ENCODE results near the gene ETV6.

The ETV6 gene

DNA sequence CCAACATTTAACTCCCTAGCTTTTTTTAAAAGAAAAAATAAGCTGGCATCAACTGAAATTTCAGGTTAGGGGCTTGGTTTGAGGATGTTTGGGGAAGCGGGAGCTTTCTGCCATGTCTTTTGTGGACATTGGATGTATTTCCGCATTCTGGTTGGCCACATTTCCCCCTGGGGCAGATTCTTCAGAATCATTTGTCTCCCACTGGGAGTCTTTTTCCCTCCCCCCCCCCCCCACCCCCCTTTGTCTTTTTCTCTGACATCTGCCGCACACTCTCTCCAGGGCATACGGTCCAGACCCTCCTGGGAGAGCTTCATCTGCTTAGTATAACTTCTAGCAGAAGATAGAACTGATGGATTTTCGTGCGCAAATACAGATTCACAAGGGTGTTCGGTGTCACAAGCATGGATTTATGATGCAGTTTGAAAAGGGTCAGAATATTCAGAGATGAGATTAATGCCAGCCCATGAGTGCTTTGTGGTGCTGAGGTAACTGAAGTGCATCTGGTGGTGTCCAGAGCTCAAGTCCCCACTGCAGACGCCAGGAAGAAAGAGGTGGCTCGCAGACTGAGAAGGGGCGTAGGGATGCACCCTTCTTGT, 40.2 kb downstream of the ETV6 start:
- Mint-ChIP-seq H3K4me3 (no peak overlapping the region), H3K4me1 (peaks cover 59% of the 10 kb centered on the region), H3K27me3 (no peaks in the 10 kb centered on the region), H3K9me3 (no peaks in the 10 kb centered on the region), H3K27ac (no peak overlapping the region), H3K36me3 (peaks cover 6% of the 10 kb centered on the region)

DNA sequence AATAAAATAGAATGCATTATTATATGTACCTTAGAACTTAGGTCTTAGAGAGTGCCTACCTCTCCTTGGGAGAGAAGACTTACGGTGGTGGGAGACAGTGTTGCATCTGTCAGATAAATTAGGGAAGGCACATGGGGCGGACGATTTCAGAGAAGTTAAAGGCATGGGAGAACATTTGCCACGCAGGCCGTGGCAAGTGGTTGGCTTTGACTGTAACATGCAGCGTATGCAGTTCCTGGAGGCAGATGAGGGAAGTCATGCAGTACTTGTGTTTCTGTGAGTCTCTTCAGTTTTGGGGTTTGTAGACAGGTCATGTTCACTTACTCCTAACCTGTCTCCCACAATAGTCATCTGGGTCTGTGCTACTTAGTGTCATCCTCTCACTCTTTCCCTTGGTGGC, 43.6 kb downstream of the ETV6 start:
- Mint-ChIP-seq H3K36me3 (peaks cover 11% of the 10 kb centered on the region), H3K4me1 (peaks cover 49% of the 10 kb centered on the region), H3K27ac (no peak overlapping the region), H3K9me3 (no peaks in the 10 kb centered on the region), H3K27me3 (no peaks in the 10 kb centered on the region), H3K4me3 (no peak overlapping the region)

DNA sequence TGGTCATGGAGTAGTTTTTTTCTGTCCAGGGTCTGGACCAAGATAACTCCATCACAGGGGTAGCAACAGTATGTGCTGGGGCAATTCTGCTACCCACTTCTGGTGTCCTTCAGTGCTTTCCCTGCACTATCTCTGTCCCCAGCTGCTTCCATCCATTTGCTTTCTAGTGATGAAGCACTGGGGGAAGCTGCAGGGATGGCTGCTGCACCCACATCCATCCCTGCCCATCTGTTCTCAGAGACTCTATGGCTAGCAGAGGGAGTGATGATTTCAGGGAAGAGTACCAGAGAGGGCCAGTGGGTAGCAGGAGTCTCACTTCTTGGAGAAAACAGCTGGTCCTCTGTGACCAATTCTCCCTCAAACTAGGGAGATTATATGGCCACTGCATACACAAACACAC, 44.1 kb downstream of the ETV6 start:
- H3K4me3 Mint-ChIP-seq: no peak overlapping the region
- no peaks in the 10 kb centered on the region for H3K27me3 Mint-ChIP-seq
- peaks cover 51% of the 10 kb centered on the region for H3K4me1 Mint-ChIP-seq
- no peaks in the 10 kb centered on the region for H3K9me3 Mint-ChIP-seq
- no peak overlapping the region for H3K27ac Mint-ChIP-seq
- H3K36me3 Mint-ChIP-seq: peaks cover 13% of the 10 kb centered on the region

DNA sequence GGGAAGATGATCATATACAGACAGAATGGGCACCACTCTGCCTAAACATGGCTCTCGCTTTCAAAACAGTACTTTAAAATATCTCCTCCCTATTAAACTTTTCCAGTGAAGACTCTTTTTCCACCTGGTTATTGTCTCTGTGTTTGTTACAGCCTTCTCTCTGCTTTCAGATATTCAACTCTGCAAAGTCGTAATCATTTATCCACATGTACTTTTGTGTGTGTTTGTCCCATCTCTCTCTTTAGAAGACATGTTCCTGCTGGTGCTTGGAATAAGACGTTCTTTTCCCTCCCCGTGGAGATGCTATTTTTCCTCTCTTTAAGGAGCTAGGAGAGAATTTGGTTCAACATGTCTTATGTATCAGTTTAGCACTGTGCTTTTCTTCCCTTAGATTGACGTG, 45.1 kb downstream of the ETV6 start:
- no peaks in the 10 kb centered on the region for H3K27me3 Mint-ChIP-seq
- no peak overlapping the region for H3K27ac Mint-ChIP-seq
- H3K4me3 Mint-ChIP-seq: no peak overlapping the region
- H3K4me1 Mint-ChIP-seq: peaks cover 47% of the 10 kb centered on the region
- no peaks in the 10 kb centered on the region for H3K9me3 Mint-ChIP-seq
- H3K36me3 Mint-ChIP-seq: peaks cover 11% of the 10 kb centered on the region

DNA sequence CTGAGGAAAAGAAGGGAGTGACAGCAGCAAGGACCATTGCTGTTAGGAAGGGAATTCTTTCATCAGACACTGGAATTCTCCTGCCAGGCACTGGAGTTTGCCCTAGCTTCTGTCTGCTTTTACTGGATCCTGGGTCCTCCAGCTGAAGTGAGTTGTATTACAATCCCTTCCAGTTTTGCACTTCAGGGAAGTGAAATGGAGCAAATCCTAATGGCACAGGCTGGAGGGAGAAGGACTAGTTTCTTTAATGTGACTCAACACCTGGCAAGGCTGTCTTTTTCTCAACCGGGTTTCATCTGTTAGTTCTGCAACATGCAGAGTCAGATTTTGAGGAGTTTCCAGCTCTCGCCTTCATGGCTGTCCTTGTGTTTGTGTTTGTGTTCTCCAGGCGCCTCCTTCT, 45.8 kb downstream of the ETV6 start:
- Mint-ChIP-seq H3K4me3 (no peak overlapping the region), H3K36me3 (peaks cover 11% of the 10 kb centered on the region), H3K4me1 (peaks cover 48% of the 10 kb centered on the region), H3K9me3 (no peaks in the 10 kb centered on the region), H3K27ac (no peak overlapping the region), H3K27me3 (no peaks in the 10 kb centered on the region)

DNA sequence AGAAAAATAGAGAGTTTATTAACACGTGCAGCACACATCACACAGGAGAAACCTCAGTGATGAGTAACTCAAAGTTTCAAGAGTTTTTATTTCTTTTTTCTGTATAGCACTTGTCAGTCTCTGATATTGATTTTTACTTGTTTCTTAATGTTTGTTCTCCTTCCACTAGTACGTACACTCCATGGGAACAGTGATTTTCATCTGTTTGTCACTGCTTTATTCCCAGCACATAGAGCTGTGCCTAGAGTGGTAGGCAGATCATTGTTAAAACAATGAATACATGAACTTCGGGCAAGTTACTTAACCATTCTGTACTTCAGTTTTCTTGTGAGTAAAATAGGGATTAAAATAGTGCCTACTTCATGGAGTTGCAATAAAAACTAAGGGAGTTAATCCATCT, 46.6 kb downstream of the ETV6 start:
- H3K36me3 Mint-ChIP-seq: peaks cover 11% of the 10 kb centered on the region
- no peak overlapping the region for H3K4me3 Mint-ChIP-seq
- H3K4me1 Mint-ChIP-seq: peaks cover 44% of the 10 kb centered on the region
- H3K27me3 Mint-ChIP-seq: no peaks in the 10 kb centered on the region
- H3K9me3 Mint-ChIP-seq: no peaks in the 10 kb centered on the region
- no peak overlapping the region for H3K27ac Mint-ChIP-seq

DNA sequence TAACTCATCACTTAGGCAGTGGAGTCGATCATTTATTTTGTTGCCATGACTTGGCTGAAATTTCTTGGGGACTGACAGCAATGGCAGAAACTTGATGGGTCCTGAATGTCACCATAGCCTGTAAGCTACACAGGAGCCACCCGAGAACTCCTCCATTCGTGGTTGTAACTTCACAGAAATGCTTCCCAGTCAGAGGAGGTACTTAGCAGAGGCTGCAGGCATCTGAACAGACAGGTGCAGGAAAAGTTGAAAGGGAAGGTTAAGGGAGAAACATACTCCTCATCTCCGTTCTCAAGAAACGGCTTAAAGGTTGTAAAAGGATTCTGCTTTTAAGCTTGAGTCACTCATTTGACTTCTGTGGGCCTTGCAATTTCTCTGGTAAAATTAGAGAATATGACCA, 47.7 kb downstream of the ETV6 start:
- no peak overlapping the region for H3K27ac Mint-ChIP-seq
- no peak overlapping the region for H3K4me3 Mint-ChIP-seq
- no peaks in the 10 kb centered on the region for H3K27me3 Mint-ChIP-seq
- peaks cover 49% of the 10 kb centered on the region for H3K4me1 Mint-ChIP-seq
- H3K9me3 Mint-ChIP-seq: no peaks in the 10 kb centered on the region
- H3K36me3 Mint-ChIP-seq: peaks cover 14% of the 10 kb centered on the region

DNA sequence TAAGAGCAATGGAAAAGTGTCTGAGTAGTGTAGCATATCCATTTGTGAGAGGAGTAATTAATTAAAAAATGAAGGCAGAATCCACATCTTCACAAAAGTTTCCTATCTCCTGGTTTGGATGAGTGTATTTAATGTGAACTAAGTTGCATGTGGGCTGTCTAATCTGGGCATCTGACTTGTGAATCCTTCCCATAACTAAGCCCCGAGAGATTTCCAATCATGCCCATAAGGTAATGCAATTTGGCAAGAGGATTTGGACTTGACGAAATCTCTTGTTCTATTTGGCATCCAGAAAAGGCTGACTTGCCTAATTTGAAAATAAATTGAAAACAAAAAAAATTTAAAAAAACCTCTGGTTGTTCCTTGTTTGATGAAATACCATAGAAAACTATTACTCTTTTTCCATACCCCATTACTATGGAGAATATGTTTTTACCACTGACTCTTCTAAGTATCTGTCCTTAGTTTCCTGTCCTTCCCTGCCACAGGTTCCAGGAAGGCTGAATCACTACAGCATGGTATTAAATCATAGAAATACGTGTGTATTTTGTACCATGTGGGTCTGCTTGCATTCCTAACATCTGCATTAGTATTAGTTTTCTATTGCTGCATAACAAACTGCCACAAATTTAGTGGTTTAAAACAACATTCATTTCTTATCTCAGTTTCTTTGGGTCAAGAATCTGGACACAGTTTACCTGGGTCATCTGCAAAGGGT, 48.4 kb downstream of the ETV6 start:
- no peaks in the 10 kb centered on the region for H3K27me3 Mint-ChIP-seq
- H3K27ac Mint-ChIP-seq: no peak overlapping the region
- H3K4me3 Mint-ChIP-seq: no peak overlapping the region
- peaks cover 56% of the 10 kb centered on the region for H3K4me1 Mint-ChIP-seq
- H3K9me3 Mint-ChIP-seq: no peaks in the 10 kb centered on the region
- H3K36me3 Mint-ChIP-seq: peaks cover 14% of the 10 kb centered on the region

DNA sequence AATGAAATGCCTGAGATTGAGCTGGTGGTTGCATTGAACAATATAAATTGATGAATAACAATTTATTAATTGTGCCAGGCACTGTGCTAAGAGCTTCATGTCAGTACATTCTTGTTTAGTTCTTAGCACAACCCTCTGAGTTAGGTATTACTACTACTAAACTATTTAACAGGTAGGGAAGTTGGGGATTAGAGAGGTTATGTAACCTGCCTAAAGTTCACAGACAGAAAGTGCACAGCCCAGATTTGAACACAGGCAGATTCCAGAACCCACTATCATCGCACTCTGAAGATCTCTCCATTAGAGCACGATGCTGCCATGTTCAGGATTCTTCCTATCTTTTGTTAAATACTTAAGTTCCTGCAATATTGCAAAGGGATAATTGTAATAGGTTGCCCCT, 49.3 kb downstream of the ETV6 start:
- Mint-ChIP-seq H3K9me3 (no peaks in the 10 kb centered on the region), H3K27me3 (no peaks in the 10 kb centered on the region), H3K27ac (no peak overlapping the region), H3K36me3 (peaks cover 14% of the 10 kb centered on the region), H3K4me3 (no peak overlapping the region), H3K4me1 (peaks cover 56% of the 10 kb centered on the region)

DNA sequence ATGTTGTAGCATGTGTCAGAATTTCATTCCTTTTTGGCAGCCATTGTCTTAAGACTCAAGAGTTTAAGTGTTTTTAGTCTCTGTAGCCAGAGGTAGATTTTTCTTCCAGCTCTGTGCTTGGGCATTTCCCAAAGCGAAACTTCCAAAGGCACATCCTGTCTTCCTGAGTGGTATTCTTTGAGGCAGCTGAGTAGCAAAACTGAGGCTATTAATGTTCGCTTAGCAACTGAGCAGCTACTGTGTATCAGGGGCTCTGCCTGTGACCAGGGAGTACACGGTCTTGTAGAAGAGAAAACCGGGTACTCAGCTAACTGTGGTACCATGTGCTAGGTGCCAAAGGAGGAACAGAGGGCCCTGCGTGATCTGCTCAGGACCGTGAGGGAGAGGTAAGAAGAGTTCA, 52.0 kb downstream of the ETV6 start:
- Mint-ChIP-seq H3K4me1 (peaks cover 57% of the 10 kb centered on the region), H3K27ac (no peak overlapping the region), H3K27me3 (no peaks in the 10 kb centered on the region), H3K4me3 (no peak overlapping the region), H3K9me3 (no peaks in the 10 kb centered on the region), H3K36me3 (peaks cover 10% of the 10 kb centered on the region)

DNA sequence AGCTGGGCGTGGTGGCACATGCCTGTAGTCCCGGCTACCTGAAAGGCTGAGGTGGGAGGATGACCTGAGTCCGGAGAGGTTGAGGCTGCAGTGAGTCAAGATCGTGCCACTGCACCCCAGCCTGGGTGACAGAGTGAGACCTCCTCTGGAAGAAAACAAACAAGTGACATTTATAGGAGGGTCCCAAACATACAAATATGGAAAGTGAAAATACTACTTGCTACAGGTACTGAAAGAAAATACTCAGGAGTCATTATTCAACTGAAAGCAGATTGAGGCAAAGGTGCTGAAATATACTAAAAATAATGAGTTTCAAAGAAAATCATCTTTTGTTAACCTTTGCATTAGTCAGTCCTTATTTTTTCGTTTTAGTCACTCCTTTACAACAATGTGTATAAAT, 53.5 kb downstream of the ETV6 start:
- Mint-ChIP-seq H3K4me1 (peaks cover 58% of the 10 kb centered on the region), H3K27ac (peak overlapping the region; percentile 68), H3K27me3 (no peaks in the 10 kb centered on the region), H3K36me3 (peaks cover 10% of the 10 kb centered on the region), H3K4me3 (peak overlapping the region; percentile 17), H3K9me3 (no peaks in the 10 kb centered on the region)

DNA sequence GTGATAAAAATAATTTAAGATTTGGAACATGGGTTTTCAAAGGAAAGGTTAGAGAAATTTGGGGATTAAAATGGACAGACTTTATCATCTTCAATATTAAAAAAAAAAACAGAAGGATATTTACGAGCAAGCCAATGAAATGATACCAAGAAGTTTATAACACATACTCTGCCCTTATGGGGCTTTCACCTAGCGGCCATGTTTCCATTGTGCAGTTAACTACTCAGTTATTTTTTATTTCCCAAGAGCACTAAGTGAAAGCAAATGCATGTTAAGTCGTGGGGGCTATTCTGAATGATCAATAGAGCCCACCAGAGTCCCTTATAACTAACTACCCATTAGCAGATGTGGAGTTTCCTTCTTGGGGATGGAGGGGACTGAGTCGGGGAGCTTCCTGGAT, 53.9 kb downstream of the ETV6 start:
- peak overlapping the region; percentile 68 for H3K27ac Mint-ChIP-seq
- H3K9me3 Mint-ChIP-seq: no peaks in the 10 kb centered on the region
- no peaks in the 10 kb centered on the region for H3K27me3 Mint-ChIP-seq
- H3K36me3 Mint-ChIP-seq: peaks cover 8% of the 10 kb centered on the region
- H3K4me3 Mint-ChIP-seq: peak overlapping the region; percentile 17
- peaks cover 56% of the 10 kb centered on the region for H3K4me1 Mint-ChIP-seq

DNA sequence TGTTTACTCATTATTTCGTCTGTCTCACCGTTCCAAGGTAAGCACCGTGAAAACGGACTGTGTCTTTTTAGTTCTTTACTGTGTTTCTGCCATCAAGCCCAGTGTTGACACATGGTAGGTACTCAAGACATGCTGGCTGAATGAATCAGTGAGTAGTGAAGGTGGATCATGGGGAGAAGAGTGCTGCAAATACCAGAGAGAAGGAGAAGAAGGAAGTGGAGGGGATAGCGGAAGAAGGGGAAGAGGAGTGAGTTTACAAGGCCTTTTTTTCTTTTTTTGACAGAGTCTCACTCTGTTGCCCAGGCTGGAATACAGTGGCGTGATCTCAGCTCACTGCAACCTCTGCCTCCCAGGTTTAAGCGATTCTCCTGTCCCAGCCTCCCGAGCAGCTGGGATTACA, 54.6 kb downstream of the ETV6 start:
- peaks cover 12% of the 10 kb centered on the region for H3K36me3 Mint-ChIP-seq
- no peaks in the 10 kb centered on the region for H3K27me3 Mint-ChIP-seq
- no peak overlapping the region for H3K27ac Mint-ChIP-seq
- H3K4me1 Mint-ChIP-seq: peaks cover 60% of the 10 kb centered on the region
- H3K9me3 Mint-ChIP-seq: no peaks in the 10 kb centered on the region
- H3K4me3 Mint-ChIP-seq: no peak overlapping the region

DNA sequence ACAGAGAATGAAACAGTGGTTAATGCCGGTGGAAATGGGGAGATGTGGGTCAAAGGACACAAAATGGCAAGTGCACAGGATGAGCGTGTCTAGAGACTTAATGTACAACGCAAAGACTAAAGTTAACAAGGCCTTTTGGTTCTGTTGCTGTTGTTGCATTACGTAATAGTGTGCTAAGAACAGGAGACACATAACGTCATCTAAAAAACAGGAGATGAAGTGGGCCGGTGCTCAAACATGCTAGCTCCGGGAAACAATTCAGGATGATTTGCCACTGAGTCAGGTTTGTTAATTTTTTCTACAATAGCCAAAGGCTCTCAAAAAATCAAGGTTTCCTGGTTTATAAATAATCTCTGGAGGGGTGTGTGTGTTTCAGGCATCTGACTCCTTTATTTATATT, 55.5 kb downstream of the ETV6 start:
- Mint-ChIP-seq H3K27me3 (no peaks in the 10 kb centered on the region), H3K4me3 (no peak overlapping the region), H3K27ac (no peak overlapping the region), H3K9me3 (no peaks in the 10 kb centered on the region), H3K36me3 (peaks cover 16% of the 10 kb centered on the region), H3K4me1 (peaks cover 58% of the 10 kb centered on the region)

DNA sequence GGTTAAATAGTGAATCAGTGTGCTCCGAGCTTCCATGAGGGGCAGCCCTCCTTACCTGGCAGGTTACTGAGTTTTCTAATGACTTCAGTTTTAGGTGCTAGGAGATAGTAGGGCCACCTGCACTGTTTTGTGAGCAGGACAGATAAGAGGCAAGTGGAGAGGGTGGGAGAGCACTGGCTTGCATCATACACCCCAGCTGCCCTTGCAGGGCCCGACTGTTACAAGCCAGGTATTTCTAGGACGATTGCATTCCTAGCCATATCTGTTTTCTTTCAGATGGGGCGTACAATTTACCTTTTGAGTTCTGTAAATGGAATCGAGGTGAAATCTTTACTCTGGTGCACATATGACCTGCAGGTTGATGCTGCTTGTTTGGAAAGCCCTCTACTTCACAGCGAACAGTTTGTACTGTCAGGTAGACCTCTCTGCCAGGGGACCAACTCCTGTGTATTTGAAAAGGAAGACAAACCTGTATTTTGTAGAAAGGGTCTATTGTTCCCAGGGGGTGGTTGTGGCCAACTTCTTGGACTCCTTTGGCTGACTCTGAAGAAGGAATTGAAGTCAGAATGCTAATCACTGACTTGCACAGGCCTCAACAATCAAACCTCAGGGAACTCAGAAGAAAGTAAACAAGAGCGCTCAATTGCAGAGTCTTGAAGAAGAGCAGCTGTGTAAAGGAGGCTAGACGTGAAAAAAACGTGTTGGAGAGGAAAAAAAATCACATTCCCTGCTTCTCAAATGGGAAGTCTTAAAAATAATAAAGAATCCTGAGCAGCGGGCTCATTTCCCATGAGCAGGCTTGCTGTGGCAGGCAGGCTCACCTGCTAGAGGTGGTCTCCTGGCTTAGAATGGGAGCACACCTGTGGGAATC, 57.3 kb downstream of the ETV6 start:
- Mint-ChIP-seq H3K27me3 (no peaks in the 10 kb centered on the region), H3K4me3 (no peak overlapping the region), H3K9me3 (no peaks in the 10 kb centered on the region), H3K36me3 (peaks cover 13% of the 10 kb centered on the region), H3K27ac (no peak overlapping the region), H3K4me1 (peaks cover 59% of the 10 kb centered on the region)

DNA sequence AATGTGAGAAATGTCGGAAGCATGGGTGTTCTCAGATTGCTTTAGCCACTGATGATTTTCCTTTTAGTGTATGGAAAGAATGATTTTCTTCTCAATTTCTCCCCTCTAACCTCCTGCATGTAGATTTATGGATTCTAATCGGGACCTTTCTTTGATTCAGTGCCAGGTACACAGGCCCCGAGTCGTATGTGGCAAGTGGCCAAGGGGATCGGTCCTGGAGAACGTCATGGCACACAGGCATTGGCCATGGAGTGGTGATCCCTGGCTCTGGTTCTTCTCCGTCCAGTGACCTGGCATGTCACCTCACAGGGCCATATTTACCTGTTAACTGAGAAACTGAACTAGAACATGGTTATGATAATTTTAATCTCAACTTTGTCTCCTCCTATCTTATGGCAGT, 58.1 kb downstream of the ETV6 start:
- no peaks in the 10 kb centered on the region for H3K9me3 Mint-ChIP-seq
- no peak overlapping the region for H3K27ac Mint-ChIP-seq
- no peak overlapping the region for H3K4me3 Mint-ChIP-seq
- no peaks in the 10 kb centered on the region for H3K27me3 Mint-ChIP-seq
- peaks cover 16% of the 10 kb centered on the region for H3K36me3 Mint-ChIP-seq
- H3K4me1 Mint-ChIP-seq: peaks cover 57% of the 10 kb centered on the region

Data from activated naive CD4-positive, alpha-beta T cell treated with anti-CD3 and anti-CD28 coated beads, Interleukin-2, amount 50 U/mL, for 24 hours (primary cell).